Cardiac fibroblast (primary cell): Measurements from ENCODE around the gene MPHOSPH10.
"Not testable (repeated sequence)": the region's sequence is repeated elsewhere in the genome, so short reads cannot be mapped to it uniquely, and the experiment has no call there.

ENCODE experiments used
- DNase-seq, 2 donors: peaks; one replicate each; pipeline versions ENCODE4 v3.0.0 to v3.0.0-alpha.2; 2010; ENCODE audit warnings: low read depth in 2 of 2
- H3K4me3 ChIP-seq, 2 donors: replicated peaks in 1 of 2; 1 replicate in 1 of 2; 2 replicates in 1 of 2; pipeline ENCODE4 v1.5.1; 2011; ENCODE audit warnings: low read depth in 2 of 2, low read length in 2 of 2, mild to moderate bottlenecking in 2 of 2, moderate library complexity in 1 of 2
- CTCF ChIP-seq: IDR thresholded peaks from one replicate; pipeline ENCODE4 v1.5.1; 2011; ENCODE audit warnings: low read depth, mild to moderate bottlenecking, low read length, inconsistent platforms

The MPHOSPH10 gene

DNA sequence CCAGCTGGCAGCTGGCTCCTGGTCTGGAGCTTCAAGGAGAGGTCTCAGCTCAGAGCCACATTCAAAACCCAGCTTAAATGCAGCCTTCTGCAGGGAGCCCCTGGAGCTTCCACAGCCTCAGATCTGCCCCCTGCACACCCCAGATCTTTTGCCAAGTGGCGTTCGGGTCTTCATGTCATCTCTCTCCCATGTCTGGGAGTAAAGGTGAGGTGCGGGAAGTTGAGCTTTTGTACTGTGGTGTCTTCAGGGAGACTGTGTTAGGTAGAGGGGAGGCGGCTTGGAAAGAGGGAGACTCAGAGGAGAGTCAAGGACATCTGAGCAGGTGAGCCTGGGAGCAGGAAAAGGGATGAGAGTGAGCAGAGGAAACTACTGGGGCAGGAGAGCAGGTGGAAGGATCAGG is 25.4 kb downstream of the MPHOSPH10 start:
- no peak for TF ChIP-seq CTCF
- H3K4me3 ChIP-seq = no peak overlapping the region
- no peak for DNase-seq

DNA sequence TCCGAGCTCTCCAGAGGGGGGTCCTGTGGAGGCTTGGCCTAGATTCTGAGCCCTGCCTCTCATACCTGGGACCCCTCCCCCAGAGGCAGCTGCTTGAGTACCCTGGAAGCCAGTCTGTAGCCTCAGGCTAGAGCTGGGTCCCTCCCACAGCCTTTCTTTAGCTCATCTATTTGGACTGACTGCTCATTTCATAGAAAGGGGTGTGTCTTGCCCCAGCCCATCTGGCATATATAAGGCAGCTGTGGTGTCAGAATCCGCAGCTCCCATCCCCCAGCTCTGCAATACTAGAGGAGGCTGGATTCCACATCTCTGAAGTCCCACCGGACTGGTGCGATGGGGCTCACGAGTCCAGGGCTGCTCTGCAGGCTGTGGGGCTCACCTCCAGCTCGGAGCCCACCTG is 26.1 kb downstream of the MPHOSPH10 start:
- H3K4me3 ChIP-seq = peak overlapping the region in 1 of 2 donors; percentile 36
- TF ChIP-seq CTCF = no peak
- peak; percentile 13 to 49 for DNase-seq

DNA sequence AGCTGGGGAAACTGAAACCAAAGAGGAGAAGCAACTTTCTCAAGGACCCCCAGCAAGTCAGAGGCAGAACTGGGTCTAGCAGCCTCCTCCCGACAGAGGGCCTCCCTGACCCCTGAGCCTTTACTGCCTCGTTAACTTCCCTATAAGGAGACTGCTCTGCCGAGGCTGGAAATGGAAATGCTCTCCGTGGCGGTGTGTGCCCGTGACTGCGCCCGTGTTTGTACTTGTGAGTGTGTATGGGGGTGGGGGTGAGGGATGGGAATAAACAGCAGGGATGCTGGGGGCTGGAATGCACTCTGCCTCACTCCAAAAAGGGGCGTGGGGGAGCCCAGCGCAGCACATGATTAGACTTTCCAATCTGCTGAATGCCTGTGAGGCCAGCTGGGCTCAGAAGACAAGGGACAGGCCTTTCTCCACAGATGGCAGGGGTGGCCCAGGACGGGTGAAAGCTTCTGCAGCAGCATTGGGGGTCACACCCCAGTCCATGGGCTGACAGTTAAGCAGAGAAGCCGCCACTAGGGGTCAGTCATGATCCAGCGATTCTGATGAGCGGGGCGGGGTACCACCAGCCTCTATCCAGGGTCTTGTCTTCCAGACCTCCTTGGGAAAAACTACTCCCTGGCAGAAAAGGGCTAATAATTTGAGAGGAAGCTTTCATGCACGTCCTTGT is 26.8 kb downstream of the MPHOSPH10 start:
- peak; percentile 80 for TF ChIP-seq CTCF
- peak overlapping the region; percentile 6 to 36 for H3K4me3 ChIP-seq
- DNase-seq = peak; percentile 33 to 42

GRCh38 chr2:71166812-71167211 is 36.4 kb downstream of the MPHOSPH10 start:
- H3K4me3 ChIP-seq = no peak overlapping the region
- peak in 1 of 2 donors; percentile 23 for DNase-seq
- TF ChIP-seq CTCF = no peak

DNA sequence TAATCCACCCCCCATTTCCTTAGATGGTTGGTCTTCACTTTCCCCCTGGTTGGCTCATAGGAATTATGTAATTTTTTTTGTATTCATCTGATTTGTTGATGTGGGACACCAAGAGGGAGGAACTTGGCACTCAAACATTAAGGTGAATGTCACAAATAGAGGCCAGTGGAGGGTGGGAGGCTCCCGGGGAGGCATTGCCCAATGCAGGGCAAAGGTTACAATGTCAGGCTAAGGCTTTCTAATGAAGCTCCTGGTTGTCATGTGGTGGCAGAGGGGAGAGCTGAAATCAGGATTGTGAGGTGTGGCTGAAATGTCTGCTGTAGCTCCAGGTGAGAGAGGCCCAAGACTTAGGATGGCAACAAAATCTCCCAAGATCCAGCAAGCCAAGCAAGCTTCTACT is 42.7 kb downstream of the MPHOSPH10 start:
- no peak overlapping the region for H3K4me3 ChIP-seq
- no peak for TF ChIP-seq CTCF
- DNase-seq = no peak

DNA sequence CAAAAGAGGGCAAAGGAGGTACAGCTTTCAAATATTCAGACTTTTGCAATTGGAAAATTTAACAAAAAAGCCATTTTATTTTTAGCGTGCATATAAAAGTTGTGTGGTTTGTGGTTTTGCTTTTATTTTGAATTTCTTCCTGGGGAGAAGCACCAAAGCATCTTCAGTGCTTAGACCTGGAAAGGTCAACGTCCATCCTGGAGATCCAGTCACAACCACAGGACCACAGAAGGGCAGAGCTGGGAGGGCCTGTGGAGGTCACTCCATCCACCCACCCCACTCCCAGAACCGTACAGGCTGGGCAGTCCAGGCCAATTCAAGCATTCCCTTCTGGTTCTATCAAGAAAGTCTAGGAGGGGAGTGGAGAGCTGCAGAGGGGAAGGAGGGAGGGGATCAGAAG is 43.8 kb downstream of the MPHOSPH10 start:
- DNase-seq = no peak
- H3K4me3 ChIP-seq = no peak overlapping the region
- no peak for TF ChIP-seq CTCF

- not testable (repeated sequence) for H3K4me3 ChIP-seq, DNase-seq
These were observed 48.4 kb downstream of the MPHOSPH10 start for GRCh38 chr2:71178836-71179235.
